ENCODE results near the gene KIAA1586.
"Not testable (repeated sequence)": the region's sequence is repeated elsewhere in the genome, so short reads cannot be mapped to it uniquely, and the experiment has no call there.

KIAA1586 gene

DNA sequence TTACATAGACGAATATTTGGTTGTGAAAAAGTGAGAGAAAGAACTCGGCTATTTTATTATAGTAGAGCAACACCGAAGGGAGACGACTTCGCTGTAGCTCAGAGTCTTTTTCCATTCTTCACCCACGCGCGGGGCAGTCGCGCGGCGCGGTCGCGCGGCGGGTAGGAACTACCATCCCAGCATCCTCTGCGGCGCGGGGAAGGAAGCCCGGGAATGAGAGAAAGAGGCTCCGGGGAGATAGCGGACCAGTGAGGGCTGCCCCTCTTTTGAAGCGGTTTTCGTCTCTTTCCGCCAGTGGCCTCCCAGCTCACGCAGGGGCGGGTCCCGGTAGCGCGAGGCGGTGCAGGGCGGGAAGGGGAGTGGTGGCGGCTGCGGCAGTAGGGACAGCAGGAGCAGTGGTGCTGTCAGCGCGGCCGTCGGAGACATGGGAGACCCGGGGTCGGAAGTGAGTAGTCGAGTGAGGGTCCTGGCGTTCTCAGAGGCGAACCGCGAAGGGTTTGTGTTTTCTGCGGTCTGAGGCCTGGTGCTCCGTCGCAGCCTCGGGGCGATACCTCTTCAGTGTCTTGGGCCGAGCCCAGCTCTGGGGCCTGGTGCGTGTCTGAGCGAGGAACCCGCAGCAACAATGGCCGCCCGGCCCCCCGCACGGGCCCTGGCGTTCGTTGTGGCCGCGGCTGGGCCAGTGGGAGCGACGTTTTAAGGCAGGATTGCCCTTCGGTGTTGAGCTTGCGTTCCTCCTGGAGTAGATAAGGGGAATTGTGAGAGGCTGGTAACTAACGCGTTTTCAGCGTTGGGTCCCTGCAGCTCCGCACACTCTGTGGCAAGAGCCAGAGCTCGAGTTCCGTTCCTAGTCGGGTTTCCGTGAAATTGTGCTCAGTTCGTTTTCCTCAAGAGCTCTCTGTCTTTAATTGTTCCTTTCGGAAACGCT, at the start of gene KIAA1586:
Gene KIAA1586 (plus strand): TSS at position 362 of the 925 bp plus-strand sequence. CDS start 63 bp downstream, at position 425.
- peak; percentile 96 for DNase-seq

DNA sequence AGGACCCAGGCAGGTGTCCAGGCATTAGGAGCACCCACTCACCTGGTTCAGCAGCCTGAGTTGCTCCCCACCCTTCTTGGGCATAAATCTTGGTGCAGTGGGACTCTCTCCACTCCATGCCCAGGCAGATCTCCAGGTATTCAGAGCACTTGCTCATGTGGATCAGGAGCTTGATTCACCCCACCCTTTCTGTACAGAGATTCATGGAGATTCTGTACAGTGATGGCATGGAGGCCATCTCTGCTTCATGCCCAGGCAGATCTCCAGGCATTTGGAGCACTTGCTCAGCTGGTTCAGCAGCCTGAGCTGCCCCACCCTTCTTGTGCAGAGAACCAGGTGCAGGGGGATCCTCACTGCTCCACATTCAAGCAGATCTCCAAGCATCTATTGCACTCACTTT, 47.4 kb upstream of the KIAA1586 start:
- DNase-seq, result no peak

- not testable (repeated sequence) for DNase-seq
Measured at GRCh38 chr6:56999748-57000147, 46.7 kb upstream of the KIAA1586 start.

- no peak for DNase-seq
Measured at GRCh38 chr6:57002197-57002596, 44.3 kb upstream of the KIAA1586 start.

GRCh38 chr6:57004292-57004691, 42.2 kb upstream of the KIAA1586 start:
- no peak for DNase-seq

DNA sequence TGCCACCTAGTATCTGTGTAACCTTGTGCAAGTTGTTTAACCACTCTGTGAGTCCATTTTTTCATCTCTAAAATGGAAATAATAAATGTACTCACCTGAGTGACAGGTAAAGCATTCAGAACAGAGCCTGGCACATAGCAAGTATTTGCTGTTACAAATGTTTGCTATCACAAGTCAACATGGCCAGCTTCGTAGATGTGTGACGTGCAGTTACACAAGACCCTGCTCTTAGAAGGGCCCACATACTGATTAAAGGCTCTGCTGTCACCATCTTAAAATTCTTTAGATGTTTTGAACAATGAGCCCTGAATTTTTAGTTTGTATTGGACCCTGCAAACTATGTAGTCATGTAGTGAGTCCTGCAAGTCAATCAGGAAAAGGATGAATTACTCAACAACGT, 40.4 kb upstream of the KIAA1586 start:
- no peak for DNase-seq

- DNase-seq, result not testable (repeated sequence)
Measured at GRCh38 chr6:57008069-57008468, 38.4 kb upstream of the KIAA1586 start.

- no peak for DNase-seq
Measured at GRCh38 chr6:57013521-57013926, 33.0 kb upstream of the KIAA1586 start.

DNA sequence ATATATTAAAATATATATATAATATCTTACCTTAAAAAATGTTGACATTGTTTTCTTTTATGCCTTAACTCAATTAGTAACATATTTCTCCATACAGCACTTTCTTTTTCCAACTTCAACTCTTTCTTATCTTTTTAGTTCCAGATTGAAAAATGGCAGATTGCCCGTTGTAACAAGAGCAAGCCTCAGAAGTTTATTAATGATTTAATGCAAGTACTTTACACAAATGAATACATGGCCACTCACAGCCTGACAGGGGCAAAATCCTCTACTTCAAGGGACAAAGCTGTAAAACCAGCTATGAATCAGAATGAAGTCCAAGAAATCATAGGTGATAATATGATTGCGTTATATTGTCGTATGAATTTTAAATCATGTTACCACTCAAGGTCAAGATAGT, 29.4 kb upstream of the KIAA1586 start:
- no peak for DNase-seq

GRCh38 chr6:57017841-57018240, 28.7 kb upstream of the KIAA1586 start:
- DNase-seq, result no peak

DNA sequence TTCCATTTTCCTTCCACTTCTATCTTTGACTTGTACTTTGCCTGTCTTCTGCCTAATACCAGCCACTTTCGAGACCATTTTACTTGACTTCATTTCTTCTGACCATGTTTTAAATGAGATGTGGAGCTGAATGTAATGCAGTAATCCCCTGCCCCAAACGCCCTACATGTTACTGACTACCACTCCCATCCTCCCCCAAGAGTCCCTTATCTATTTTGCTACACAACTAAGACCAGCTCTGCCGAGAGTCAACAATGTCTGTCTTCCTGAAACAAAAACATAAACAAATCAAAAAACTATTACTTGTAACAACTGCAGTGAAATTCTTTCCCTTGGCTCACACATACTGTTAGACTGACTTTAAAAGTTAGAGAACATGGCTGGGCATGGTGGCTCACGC, 27.1 kb upstream of the KIAA1586 start:
- no peak for DNase-seq

GRCh38 chr6:57021086-57021720, 25.3 kb upstream of the KIAA1586 start:
- peak; percentile 59 for DNase-seq

GRCh38 chr6:57024321-57024720, 22.2 kb upstream of the KIAA1586 start:
- DNase-seq, result no peak

GRCh38 chr6:57024775-57025174, 21.7 kb upstream of the KIAA1586 start:
- no peak for DNase-seq

DNA sequence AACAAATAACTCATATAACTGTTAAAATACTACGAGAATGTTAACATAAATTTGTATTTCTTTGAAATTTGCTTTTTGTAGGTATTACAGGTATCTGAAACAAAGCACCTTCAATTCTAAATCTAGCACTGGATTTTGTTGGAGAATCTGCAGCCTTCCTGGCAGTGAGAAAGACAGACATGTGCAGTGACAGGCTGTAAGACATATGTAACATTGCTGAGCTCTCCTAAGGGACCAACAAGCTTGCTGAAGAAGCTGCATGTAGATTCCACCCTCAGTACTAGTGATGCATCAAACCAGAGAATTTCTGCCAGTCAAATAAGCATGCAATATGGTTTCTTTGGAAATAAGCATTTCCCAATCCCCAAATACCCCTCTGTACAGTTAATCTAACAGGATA, 20.5 kb upstream of the KIAA1586 start:
- DNase-seq, result no peak

GRCh38 chr6:57027301-57027700, 19.2 kb upstream of the KIAA1586 start:
- DNase-seq, result no peak

DNA sequence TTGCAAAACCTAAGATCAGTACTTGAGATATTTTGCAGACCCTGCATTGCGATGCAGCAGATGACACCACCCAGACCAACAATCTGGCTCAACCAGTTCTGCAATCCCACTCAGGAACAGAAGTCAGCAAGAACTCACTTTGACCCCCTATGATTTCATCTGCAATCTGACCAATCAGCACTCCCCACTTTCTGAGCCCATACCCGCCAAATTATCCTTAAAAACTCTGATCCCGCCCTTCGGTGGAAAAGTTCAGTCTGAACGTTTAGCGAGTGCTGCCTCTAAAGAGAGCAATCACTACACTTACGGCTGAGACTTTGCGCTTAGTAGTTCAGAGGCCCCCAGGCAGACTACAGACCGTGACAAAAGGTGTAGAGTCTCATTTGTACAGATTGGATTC, 17.3 kb upstream of the KIAA1586 start:
- DNase-seq, result no peak

DNA sequence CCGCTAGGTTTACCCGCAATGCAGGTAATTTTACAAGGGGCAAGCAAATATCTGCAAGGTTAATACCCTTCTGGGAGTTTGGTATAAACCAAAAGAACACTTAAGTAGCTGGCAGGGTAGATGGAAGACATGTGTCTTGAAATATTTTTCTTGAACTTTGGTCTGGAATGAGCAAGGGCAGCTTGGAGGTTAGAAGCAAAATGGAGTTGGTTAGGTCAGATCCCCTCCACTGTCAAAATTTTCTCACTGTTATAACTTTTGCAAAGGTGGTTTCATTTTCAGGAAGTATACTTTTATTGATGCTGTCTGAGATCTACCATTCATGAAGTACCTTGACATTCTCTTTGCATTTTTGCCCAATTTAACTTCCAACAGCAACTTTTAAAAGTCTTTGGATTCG, 13.3 kb upstream of the KIAA1586 start:
- no peak for DNase-seq

DNA sequence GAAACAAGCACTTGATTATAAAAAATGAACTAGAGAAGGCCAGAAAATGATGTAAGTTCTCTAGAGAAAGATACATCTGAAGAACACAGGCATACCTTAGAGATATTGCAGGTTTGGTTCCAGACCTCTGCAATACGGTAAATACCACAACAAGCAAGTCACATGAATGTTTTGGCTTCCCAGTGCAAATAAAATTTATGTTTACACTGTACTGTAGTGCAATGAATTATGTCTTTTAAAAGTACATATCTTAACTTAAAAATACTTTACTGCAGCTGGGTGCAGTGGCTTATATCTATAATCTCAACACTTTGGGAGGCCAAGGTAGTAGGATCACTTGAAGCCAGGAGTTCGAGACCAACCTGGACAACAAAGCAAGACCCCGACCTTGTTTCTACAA, 10.9 kb upstream of the KIAA1586 start:
- DNase-seq, result no peak

DNA sequence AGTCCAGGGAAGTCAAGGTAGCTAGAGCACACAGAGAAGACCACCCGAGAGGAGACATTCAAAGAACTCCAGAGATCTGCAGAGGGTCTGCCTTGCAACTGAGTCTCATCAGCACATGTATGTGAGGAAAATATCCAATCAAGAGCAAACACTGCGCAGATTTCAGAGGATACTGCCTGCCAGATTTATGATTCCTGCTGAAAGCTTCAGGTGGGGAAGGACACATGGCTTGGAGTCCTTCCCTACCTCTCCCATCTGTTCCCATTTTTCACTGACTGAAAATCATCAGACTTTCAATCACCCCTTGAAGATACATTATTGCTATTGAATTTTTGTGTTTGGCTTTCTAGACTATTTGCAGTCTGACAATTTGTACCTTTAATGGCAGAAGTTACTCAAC, 7.6 kb upstream of the KIAA1586 start:
- DNase-seq, result no peak

DNA sequence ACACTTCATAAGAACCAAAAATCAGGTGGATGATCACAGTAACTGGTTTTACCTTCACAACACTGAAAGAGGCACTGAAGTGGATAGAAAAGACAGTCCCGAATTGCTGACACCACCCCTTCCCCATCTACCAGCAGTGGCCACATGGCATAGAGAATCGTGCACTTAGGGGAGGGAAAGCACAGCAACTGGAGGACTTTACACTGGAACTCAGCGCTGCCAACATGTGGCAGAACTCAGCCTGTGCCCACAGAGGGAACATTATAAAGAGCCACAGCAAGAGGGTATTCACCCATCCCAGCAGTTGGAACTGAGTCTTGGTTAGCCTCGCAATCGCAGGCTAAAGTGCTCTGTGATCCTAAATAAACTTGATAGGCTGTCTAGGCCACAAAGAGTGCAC, 6.5 kb upstream of the KIAA1586 start:
- no peak for DNase-seq

DNA sequence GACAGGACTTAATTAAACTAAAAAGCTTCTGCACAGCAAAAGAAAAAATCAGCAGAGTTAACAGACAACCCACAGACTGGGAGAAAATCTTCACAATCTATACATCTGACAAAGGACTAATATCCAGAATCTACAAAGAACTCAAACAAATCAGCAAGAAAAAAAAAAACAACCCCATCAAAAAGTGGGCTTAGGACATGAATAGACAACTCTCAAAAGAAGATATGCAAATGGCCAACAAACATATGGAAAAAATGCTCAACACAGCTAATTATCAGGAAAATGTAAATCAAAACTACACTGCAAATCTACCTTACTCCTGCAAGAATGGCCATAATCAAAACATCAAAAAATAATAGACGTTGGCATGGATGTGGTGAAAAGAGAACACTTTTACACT, 2.4 kb upstream of the KIAA1586 start:
- DNase-seq, result not testable (repeated sequence)

DNA sequence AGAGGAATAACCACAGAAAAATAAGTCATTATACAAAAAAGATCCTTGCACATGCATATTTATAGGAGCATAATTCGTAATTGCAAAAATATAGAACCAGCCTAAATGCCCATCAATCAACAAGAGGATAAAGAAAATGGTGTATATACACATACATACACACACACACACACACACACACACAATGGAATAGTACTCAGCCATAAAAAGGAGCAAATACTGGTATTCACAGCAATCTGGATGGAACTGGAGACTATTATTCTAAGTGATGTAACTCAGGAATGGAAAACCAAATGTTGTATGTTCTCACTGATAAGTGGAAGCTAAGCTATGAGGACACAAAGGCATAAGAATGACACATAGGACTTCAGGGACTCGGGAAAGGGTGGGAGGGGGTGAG, 1.9 kb upstream of the KIAA1586 start:
- no peak for DNase-seq

- DNase-seq, result not testable (repeated sequence)
Measured at GRCh38 chr6:57047257-57047585, 728 bp downstream of the KIAA1586 start.
